Osteocyte (in vitro differentiated cells): ENCODE data around the gene NEK5. TPM values are rescaled to one million over a fixed set of nuclear protein-coding genes. Genes with fewer than 3 reads are reported as not detected.

Experiments used
- DNase-seq: peaks from one replicate; pipeline ENCODE4 v3.0.0; 2021; ENCODE audit warnings: mixed read lengths; ENCODE audit not compliant: unreplicated experiment; ENCODE audit errors: extremely low spot score
- H3K27ac Mint-ChIP-seq: one replicate; pipeline ENCODE4 v1.8.0; 2021; ENCODE audit warnings: mild to moderate bottlenecking, mixed read lengths; ENCODE audit not compliant: unreplicated experiment
- H3K27me3 Mint-ChIP-seq: one replicate; pipeline ENCODE4 v1.8.0; 2021; ENCODE audit warnings: mixed read lengths; ENCODE audit not compliant: unreplicated experiment
- H3K36me3 Mint-ChIP-seq: one replicate; pipeline ENCODE4 v1.8.0; 2021; ENCODE audit warnings: mixed read lengths; ENCODE audit not compliant: unreplicated experiment
- H3K4me1 Mint-ChIP-seq: one replicate; pipeline ENCODE4 v1.8.0; 2021; ENCODE audit warnings: mixed read lengths; ENCODE audit not compliant: unreplicated experiment
- H3K4me3 Mint-ChIP-seq: one replicate; pipeline ENCODE4 v1.8.0; 2021; ENCODE audit warnings: mild to moderate bottlenecking, moderate library complexity, mixed read lengths; ENCODE audit not compliant: unreplicated experiment
- H3K9me3 Mint-ChIP-seq: one replicate; pipeline ENCODE4 v1.8.0; 2021; ENCODE audit warnings: mixed read lengths; ENCODE audit not compliant: unreplicated experiment
- total RNA-seq: library from RNA; stranded (reverse); gene quantifications from 2 replicates; pipeline ENCODE4 v1.2.1, GENCODE V29; 2021
- TF ChIP-seq, protein P1 (sequence below): fragments of 200-600 bp; sonication (generic); IDR thresholded peaks from 2 replicates; pipeline ENCODE4 v1.5.0; 2021; ENCODE audit warnings: antibody characterized with exemption, mild to moderate bottlenecking, moderate library complexity

The NEK5 gene
- total RNA-seq, 1 donor from 2014 or later, result 0.40 TPM

- Mint-ChIP-seq H3K27ac (peak overlapping the region; percentile 7), H3K36me3 (peaks cover 3% of the 10 kb centered on the region), H3K4me3 (no peak overlapping the region), H3K9me3 (no peaks in the 10 kb centered on the region), H3K27me3 (no peaks in the 10 kb centered on the region), H3K4me1 (peaks cover 40% of the 10 kb centered on the region)
- TF ChIP-seq, protein P1, sequence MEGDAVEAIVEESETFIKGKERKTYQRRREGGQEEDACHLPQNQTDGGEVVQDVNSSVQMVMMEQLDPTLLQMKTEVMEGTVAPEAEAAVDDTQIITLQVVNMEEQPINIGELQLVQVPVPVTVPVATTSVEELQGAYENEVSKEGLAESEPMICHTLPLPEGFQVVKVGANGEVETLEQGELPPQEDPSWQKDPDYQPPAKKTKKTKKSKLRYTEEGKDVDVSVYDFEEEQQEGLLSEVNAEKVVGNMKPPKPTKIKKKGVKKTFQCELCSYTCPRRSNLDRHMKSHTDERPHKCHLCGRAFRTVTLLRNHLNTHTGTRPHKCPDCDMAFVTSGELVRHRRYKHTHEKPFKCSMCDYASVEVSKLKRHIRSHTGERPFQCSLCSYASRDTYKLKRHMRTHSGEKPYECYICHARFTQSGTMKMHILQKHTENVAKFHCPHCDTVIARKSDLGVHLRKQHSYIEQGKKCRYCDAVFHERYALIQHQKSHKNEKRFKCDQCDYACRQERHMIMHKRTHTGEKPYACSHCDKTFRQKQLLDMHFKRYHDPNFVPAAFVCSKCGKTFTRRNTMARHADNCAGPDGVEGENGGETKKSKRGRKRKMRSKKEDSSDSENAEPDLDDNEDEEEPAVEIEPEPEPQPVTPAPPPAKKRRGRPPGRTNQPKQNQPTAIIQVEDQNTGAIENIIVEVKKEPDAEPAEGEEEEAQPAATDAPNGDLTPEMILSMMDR, result no peak
- no peak for DNase-seq
These were observed 32.3 kb upstream of the NEK5 start for GRCh38 chr13:52161181-52161646.

GRCh38 chr13:52160506-52160905 lies 31.6 kb upstream of the NEK5 start:
- DNase-seq, result no peak
- H3K9me3 Mint-ChIP-seq, result no peaks in the 10 kb centered on the region
- H3K27ac Mint-ChIP-seq, result no peak overlapping the region
- TF ChIP-seq, protein P1, result no peak
- no peaks in the 10 kb centered on the region for H3K27me3 Mint-ChIP-seq
- H3K4me3 Mint-ChIP-seq, result no peak overlapping the region
- H3K36me3 Mint-ChIP-seq, result no peaks in the 10 kb centered on the region
- H3K4me1 Mint-ChIP-seq, result peaks cover 40% of the 10 kb centered on the region

GRCh38 chr13:52160053-52160452 lies 31.2 kb upstream of the NEK5 start:
- peak overlapping the region; percentile 97 for H3K27ac Mint-ChIP-seq
- no peak for DNase-seq
- H3K4me3 Mint-ChIP-seq, result peak overlapping the region; percentile 87
- peaks cover 40% of the 10 kb centered on the region for H3K4me1 Mint-ChIP-seq
- no peaks in the 10 kb centered on the region for H3K9me3 Mint-ChIP-seq
- no peaks in the 10 kb centered on the region for H3K27me3 Mint-ChIP-seq
- H3K36me3 Mint-ChIP-seq, result no peaks in the 10 kb centered on the region
- TF ChIP-seq, protein P1, result no peak

- DNase-seq, result peak; percentile 91
- H3K4me1 Mint-ChIP-seq, result peaks cover 40% of the 10 kb centered on the region
- H3K9me3 Mint-ChIP-seq, result no peaks in the 10 kb centered on the region
- peak within 1 kb of the TSS; percentile 97 for H3K27ac Mint-ChIP-seq
- peak within 1 kb of the TSS; percentile 87 for H3K4me3 Mint-ChIP-seq
- H3K36me3 Mint-ChIP-seq, result no peaks in the 10 kb centered on the region
- TF ChIP-seq, protein P1, result no peak
- H3K27me3 Mint-ChIP-seq, result no peaks in the 10 kb centered on the region
These were observed 30.5 kb upstream of the NEK5 start, which contains the start of gene NEK3 for GRCh38 chr13:52159159-52159982. Gene NEK3 (minus strand): TSS chr13:52159597. CDS start chr13:52156191, 3,406 bp downstream.

- Mint-ChIP-seq H3K4me1 (peaks cover 40% of the 10 kb centered on the region), H3K27me3 (no peaks in the 10 kb centered on the region), H3K27ac (peak overlapping the region; percentile 97), H3K4me3 (peak overlapping the region; percentile 87), H3K36me3 (no peaks in the 10 kb centered on the region), H3K9me3 (no peaks in the 10 kb centered on the region)
- no peak for DNase-seq
- TF ChIP-seq, protein P1, result no peak
These were observed 29.8 kb upstream of the NEK5 start for GRCh38 chr13:52158629-52159158.
